Mesenchymal stem cell (in vitro differentiated cells and primary cell): Measurements from ENCODE around the gene GRHL3.

Experiments
- DNase-seq: peaks from one replicate; pipeline ENCODE4 v3.0.0-alpha.2; 2013
- H2AFZ ChIP-seq: one replicate; pipeline ENCODE4 v1.6.1; 2013; ENCODE audit warnings: low read depth, mild to moderate bottlenecking, control low read depth, inconsistent platforms, low read length, moderate library complexity
- H2AK5ac ChIP-seq: 2 replicates; pipeline ENCODE4 v1.6.1; 2013; ENCODE audit warnings: low read length, moderate library complexity, mild to moderate bottlenecking, inconsistent platforms; ENCODE audit not compliant: severe bottlenecking
- H2BK120ac ChIP-seq: one replicate; pipeline ENCODE4 v1.6.1; 2013; ENCODE audit warnings: low read depth, mild to moderate bottlenecking, inconsistent platforms, low read length, moderate library complexity
- H2BK12ac ChIP-seq, 2 experiments: one replicate each; pipeline ENCODE4 v1.6.1; 2013; ENCODE audit warnings: inconsistent platforms in 2 of 2, low read length in 2 of 2, mild to moderate bottlenecking in 2 of 2, moderate library complexity in 2 of 2, control low read depth in 1 of 2
- H2BK15ac ChIP-seq: one replicate; pipeline ENCODE4 v1.6.1; 2013; ENCODE audit warnings: mild to moderate bottlenecking, low read depth, inconsistent platforms; ENCODE audit not compliant: poor library complexity, severe bottlenecking
- H2BK5ac ChIP-seq: 2 replicates; pipeline ENCODE4 v1.6.1; 2013; ENCODE audit warnings: low read depth, mild to moderate bottlenecking, low read length, control low read depth, inconsistent platforms; ENCODE audit not compliant: poor library complexity, severe bottlenecking
- H3K14ac ChIP-seq, 2 experiments: one replicate each; pipeline ENCODE4 v1.6.1; 2013; ENCODE audit warnings: inconsistent platforms in 2 of 2, low read length in 2 of 2, control low read depth in 1 of 2, mild to moderate bottlenecking in 1 of 2, moderate library complexity in 1 of 2
- H3K18ac ChIP-seq, 2 experiments: one replicate each; pipeline ENCODE4 v1.6.1; 2013; ENCODE audit warnings: inconsistent platforms in 2 of 2, low read length in 2 of 2, control low read depth in 1 of 2, low read depth in 1 of 2, mild to moderate bottlenecking in 1 of 2
- H3K23ac ChIP-seq, 2 experiments: one replicate each; pipeline ENCODE4 v1.6.1; 2013; ENCODE audit warnings: inconsistent platforms in 2 of 2, low read length in 2 of 2, mild to moderate bottlenecking in 2 of 2, moderate library complexity in 2 of 2, control low read depth in 1 of 2
- H3K27ac ChIP-seq: 2 replicates; pipeline ENCODE4 v1.5.1; 2013; ENCODE audit warnings: mild to moderate bottlenecking, moderate library complexity, low read length, control low read depth, inconsistent platforms; ENCODE audit not compliant: poor library complexity, severe bottlenecking
- H3K27me3 ChIP-seq, 2 experiments: 2 replicates each; pipeline versions ENCODE4 v1.6.1 to v1.7.0; 2013; ENCODE audit warnings: low read length in 2 of 2, mild to moderate bottlenecking in 2 of 2, moderate library complexity in 2 of 2, control low read depth in 1 of 2, inconsistent platforms in 1 of 2; ENCODE audit not compliant: control insufficient read depth in 1 of 2, insufficient read depth in 1 of 2
- H3K36me3 ChIP-seq, 2 experiments: 2 replicates each; pipeline versions ENCODE4 v1.6.1 to v1.7.0; 2013; ENCODE audit warnings: low read length in 2 of 2, control low read depth in 1 of 2, inconsistent platforms in 1 of 2, low read depth in 1 of 2, mild to moderate bottlenecking in 1 of 2; ENCODE audit not compliant: insufficient read depth in 2 of 2, control insufficient read depth in 1 of 2
- H3K4ac ChIP-seq, 2 experiments: one replicate each; pipeline ENCODE4 v1.6.1; 2013; ENCODE audit warnings: inconsistent platforms in 2 of 2, low read length in 2 of 2, mild to moderate bottlenecking in 2 of 2, moderate library complexity in 2 of 2, control low read depth in 1 of 2, low read depth in 1 of 2
- H3K4me1 ChIP-seq: 2 replicates; pipeline ENCODE4 v1.6.1; 2013; ENCODE audit warnings: low read depth, low read length, control low read depth; ENCODE audit not compliant: control insufficient read depth, insufficient read depth
- H3K4me2 ChIP-seq: 2 replicates; pipeline ENCODE4 v1.6.1; 2013; ENCODE audit warnings: low read length, mild to moderate bottlenecking, inconsistent platforms; ENCODE audit not compliant: poor library complexity, severe bottlenecking
- H3K4me3 ChIP-seq, 2 experiments: 2 replicates each; pipeline versions ENCODE4 v1.5.1 to v1.7.0; 2013; ENCODE audit warnings: low read length in 2 of 2, mild to moderate bottlenecking in 2 of 2, control low read depth in 1 of 2, low read depth in 1 of 2; ENCODE audit not compliant: insufficient read depth in 1 of 2
- H3K79me1 ChIP-seq: replicated peaks from 2 replicates; pipeline ENCODE4 v1.6.1; 2013; ENCODE audit warnings: mild to moderate bottlenecking, control low read depth, low read length, inconsistent platforms; ENCODE audit not compliant: poor library complexity, severe bottlenecking
- H3K9ac ChIP-seq: 2 replicates; pipeline ENCODE4 v1.7.0; 2013; ENCODE audit warnings: mild to moderate bottlenecking, low read length, moderate library complexity
- H3K9me3 ChIP-seq: 2 replicates; pipeline ENCODE4 v1.7.0; 2013; ENCODE audit warnings: mild to moderate bottlenecking, low read length; ENCODE audit not compliant: control insufficient read depth
- H4K8ac ChIP-seq: one replicate; pipeline ENCODE4 v1.6.1; 2013; ENCODE audit warnings: inconsistent platforms, mild to moderate bottlenecking, low read length, moderate library complexity
- H4K91ac ChIP-seq: one replicate; pipeline ENCODE4 v1.6.1; 2013; ENCODE audit warnings: mild to moderate bottlenecking, low read length, inconsistent platforms
- WGBS: methylation state at CpG from one replicate; pipeline ENCODE4 v1.1.7; 2013; ENCODE audit warnings: mixed read lengths; 5-methylcytosine and 5-hydroxymethylcytosine counted together

Gene GRHL3

DNA sequence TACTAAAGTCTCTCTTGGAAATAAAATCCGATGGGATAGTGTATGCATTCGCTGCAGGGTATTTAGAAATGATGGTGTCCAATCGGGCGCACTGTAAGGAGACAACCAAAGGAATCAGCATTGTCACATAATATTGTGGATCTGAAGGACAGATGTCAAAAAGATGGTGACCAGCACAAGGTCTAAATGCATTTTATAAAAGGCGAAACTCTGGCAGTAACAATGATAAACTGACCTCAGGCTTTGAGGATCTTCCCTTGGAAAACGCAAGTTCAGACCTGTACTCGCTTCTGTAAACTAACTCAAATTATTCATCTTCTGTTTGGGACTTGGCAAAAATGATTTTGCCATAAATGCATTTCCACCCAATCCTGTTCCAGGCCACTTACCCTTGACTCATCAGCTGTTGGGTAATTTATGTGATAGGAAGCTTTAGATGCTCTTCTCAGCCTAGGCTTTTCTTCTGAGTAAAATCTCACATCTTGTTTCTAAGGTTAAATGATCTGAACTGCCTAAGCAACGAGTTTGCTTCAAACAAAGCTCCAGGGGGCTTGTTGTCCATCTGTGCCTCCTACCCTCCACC lies 60.7 kb downstream of the GRHL3 start:
- no peaks in the 10 kb centered on the region for H3K9me3 ChIP-seq
- no peak overlapping the region for H2BK15ac ChIP-seq
- DNase-seq = peak; percentile 27
- no peak overlapping the region for H3K18ac ChIP-seq
- no peak overlapping the region for H4K91ac ChIP-seq
- H3K36me3 ChIP-seq = peaks cover 0 to 19% of the 10 kb centered on the region in 2 experiments
- H3K9ac ChIP-seq = peak overlapping the region; percentile 22
- WGBS = 91% methylated on average over 8 of the region's 8 CpGs
- H3K79me1 ChIP-seq = no peaks in the 10 kb centered on the region
- no peak overlapping the region for H3K27ac ChIP-seq
- H3K14ac ChIP-seq = no peak overlapping the region
- H4K8ac ChIP-seq = no peak overlapping the region
- H3K4me1 ChIP-seq = peaks cover 9% of the 10 kb centered on the region
- no peaks in the 10 kb centered on the region for H3K27me3 ChIP-seq
- H2BK120ac ChIP-seq = no peak overlapping the region
- H3K4ac ChIP-seq = no peak overlapping the region
- H2BK5ac ChIP-seq = no peak overlapping the region
- no peak overlapping the region for H3K23ac ChIP-seq
- no peak overlapping the region for H3K4me2 ChIP-seq
- H2AFZ ChIP-seq = no peak overlapping the region
- no peak overlapping the region for H2AK5ac ChIP-seq
- H3K4me3 ChIP-seq = no peak overlapping the region
- no peak overlapping the region for H2BK12ac ChIP-seq

GRCh38 chr1:24380508-24380907 lies 61.4 kb downstream of the GRHL3 start:
- Histone ChIP-seq H2BK12ac (no peak overlapping the region), H3K9me3 (no peaks in the 10 kb centered on the region), H3K9ac (peak overlapping the region; percentile 22), H4K91ac (no peak overlapping the region), H2BK5ac (no peak overlapping the region), H3K23ac (no peak overlapping the region), H3K4me3 (no peak overlapping the region), H3K79me1 (no peaks in the 10 kb centered on the region), H2BK15ac (no peak overlapping the region), H3K27ac (no peak overlapping the region), H4K8ac (no peak overlapping the region), H3K27me3 (no peaks in the 10 kb centered on the region), H3K4ac (no peak overlapping the region), H3K36me3 (peaks cover 0 to 19% of the 10 kb centered on the region in 2 experiments), H2AFZ (no peak overlapping the region), H2AK5ac (no peak overlapping the region), H3K4me2 (no peak overlapping the region), H3K18ac (no peak overlapping the region), H3K14ac (no peak overlapping the region), H3K4me1 (peaks cover 11% of the 10 kb centered on the region), H2BK120ac (no peak overlapping the region)
- no peak for DNase-seq
- WGBS = 95% methylated on average over 5 of the region's 5 CpGs

- Histone ChIP-seq H2BK120ac (no peak overlapping the region), H2AFZ (no peak overlapping the region), H3K9me3 (no peaks in the 10 kb centered on the region), H3K9ac (no peak overlapping the region), H2BK5ac (no peak overlapping the region), H3K18ac (no peak overlapping the region), H3K79me1 (no peaks in the 10 kb centered on the region), H3K36me3 (peaks cover 0 to 19% of the 10 kb centered on the region in 2 experiments), H2AK5ac (no peak overlapping the region), H2BK12ac (no peak overlapping the region), H4K91ac (no peak overlapping the region), H3K4ac (no peak overlapping the region), H3K4me3 (no peak overlapping the region), H3K4me2 (no peak overlapping the region), H3K27ac (no peak overlapping the region), H2BK15ac (no peak overlapping the region), H3K14ac (no peak overlapping the region), H3K27me3 (no peaks in the 10 kb centered on the region), H4K8ac (no peak overlapping the region), H3K23ac (no peak overlapping the region), H3K4me1 (peaks cover 11% of the 10 kb centered on the region)
- WGBS = 97% methylated on average over 2 of the region's 2 CpGs
- no peak for DNase-seq
Observed at GRCh38 chr1:24381256-24381655, 62.1 kb downstream of the GRHL3 start.

DNA sequence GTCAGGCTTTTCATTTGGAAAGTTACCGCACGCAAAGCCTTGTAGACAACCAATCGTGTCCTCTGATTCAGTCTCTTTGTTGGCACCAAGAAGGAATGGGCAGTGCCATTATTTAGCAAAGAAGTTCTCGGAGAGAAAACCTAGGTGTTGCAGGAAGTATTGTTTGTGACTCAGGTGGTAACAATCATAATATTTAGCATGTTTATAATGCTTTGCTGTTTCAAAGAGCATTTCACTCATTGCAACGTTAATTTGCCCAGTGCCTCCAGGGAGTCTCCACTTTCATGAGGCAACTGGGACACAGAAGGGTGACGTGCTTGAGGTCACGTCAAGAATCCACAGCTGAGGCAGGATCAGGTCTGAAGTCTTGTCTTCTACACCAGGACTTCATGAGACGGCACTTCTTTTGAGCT lies 63.0 kb downstream of the GRHL3 start:
- H3K27ac ChIP-seq = no peak overlapping the region
- H3K4ac ChIP-seq = no peak overlapping the region
- H2AFZ ChIP-seq = no peak overlapping the region
- no peak overlapping the region for H4K8ac ChIP-seq
- WGBS = 91% methylated on average over 8 of the region's 8 CpGs
- no peaks in the 10 kb centered on the region for H3K9me3 ChIP-seq
- H4K91ac ChIP-seq = no peak overlapping the region
- no peak overlapping the region for H3K4me3 ChIP-seq
- no peak overlapping the region for H3K14ac ChIP-seq
- H3K4me2 ChIP-seq = no peak overlapping the region
- no peaks in the 10 kb centered on the region for H3K79me1 ChIP-seq
- H3K9ac ChIP-seq = no peak overlapping the region
- H2BK120ac ChIP-seq = no peak overlapping the region
- no peak overlapping the region for H3K18ac ChIP-seq
- no peak overlapping the region for H2BK12ac ChIP-seq
- H3K36me3 ChIP-seq = peaks cover 3 to 19% of the 10 kb centered on the region in 2 experiments
- H3K4me1 ChIP-seq = peaks cover 11% of the 10 kb centered on the region
- peak overlapping the region; percentile 17 for H2AK5ac ChIP-seq
- H2BK15ac ChIP-seq = no peak overlapping the region
- H3K23ac ChIP-seq = no peak overlapping the region
- H3K27me3 ChIP-seq = no peaks in the 10 kb centered on the region
- DNase-seq = no peak
- no peak overlapping the region for H2BK5ac ChIP-seq
